ENCODE measurements around the gene REXO1. TPM values are rescaled to one million over a fixed set of nuclear protein-coding genes. Genes with fewer than 3 reads are reported as not detected.
A peak's percentile ranks its signal among the peaks of the same experiment; 100 is the strongest.

The REXO1 gene
- total RNA-seq, 4 donors from 2014 or later, result 11.4 to 29.9 (median 16.1) TPM

- H3K9me3 ChIP-seq, result no peaks in the 10 kb centered on the region
- WGBS, 2 donors (ENCODE audit: low coverage in 1 of 2), result 68 to 75% methylated on average over 4 to 15 of the region's 52 CpGs
- peaks cover 50% of the 10 kb centered on the region for H3K27me3 ChIP-seq
- H3K36me3 ChIP-seq, result no peaks in the 10 kb centered on the region
- no peak for ATAC-seq
- no peak overlapping the region for H3K27ac ChIP-seq
- H3K4me1 ChIP-seq, result peaks cover 0 to 8% (median 0%) of the 10 kb centered on the region in 3 donors
- H3K4me3 ChIP-seq, result no peak overlapping the region
- TF ChIP-seq, protein P1, sequence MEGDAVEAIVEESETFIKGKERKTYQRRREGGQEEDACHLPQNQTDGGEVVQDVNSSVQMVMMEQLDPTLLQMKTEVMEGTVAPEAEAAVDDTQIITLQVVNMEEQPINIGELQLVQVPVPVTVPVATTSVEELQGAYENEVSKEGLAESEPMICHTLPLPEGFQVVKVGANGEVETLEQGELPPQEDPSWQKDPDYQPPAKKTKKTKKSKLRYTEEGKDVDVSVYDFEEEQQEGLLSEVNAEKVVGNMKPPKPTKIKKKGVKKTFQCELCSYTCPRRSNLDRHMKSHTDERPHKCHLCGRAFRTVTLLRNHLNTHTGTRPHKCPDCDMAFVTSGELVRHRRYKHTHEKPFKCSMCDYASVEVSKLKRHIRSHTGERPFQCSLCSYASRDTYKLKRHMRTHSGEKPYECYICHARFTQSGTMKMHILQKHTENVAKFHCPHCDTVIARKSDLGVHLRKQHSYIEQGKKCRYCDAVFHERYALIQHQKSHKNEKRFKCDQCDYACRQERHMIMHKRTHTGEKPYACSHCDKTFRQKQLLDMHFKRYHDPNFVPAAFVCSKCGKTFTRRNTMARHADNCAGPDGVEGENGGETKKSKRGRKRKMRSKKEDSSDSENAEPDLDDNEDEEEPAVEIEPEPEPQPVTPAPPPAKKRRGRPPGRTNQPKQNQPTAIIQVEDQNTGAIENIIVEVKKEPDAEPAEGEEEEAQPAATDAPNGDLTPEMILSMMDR (IDR thresholded peaks at IDR 0.05), result no peak
- TF ChIP-seq EP300 (IDR thresholded peaks at IDR 0.05) (no peak), POLR2A (IDR thresholded peaks at IDR 0.05) (no peak), POLR2AphosphoS5 (IDR thresholded peaks at IDR 0.05) (no peak)
These were observed 51.7 kb downstream of the REXO1 start for GRCh38 chr19:1796395-1797142.

DNA sequence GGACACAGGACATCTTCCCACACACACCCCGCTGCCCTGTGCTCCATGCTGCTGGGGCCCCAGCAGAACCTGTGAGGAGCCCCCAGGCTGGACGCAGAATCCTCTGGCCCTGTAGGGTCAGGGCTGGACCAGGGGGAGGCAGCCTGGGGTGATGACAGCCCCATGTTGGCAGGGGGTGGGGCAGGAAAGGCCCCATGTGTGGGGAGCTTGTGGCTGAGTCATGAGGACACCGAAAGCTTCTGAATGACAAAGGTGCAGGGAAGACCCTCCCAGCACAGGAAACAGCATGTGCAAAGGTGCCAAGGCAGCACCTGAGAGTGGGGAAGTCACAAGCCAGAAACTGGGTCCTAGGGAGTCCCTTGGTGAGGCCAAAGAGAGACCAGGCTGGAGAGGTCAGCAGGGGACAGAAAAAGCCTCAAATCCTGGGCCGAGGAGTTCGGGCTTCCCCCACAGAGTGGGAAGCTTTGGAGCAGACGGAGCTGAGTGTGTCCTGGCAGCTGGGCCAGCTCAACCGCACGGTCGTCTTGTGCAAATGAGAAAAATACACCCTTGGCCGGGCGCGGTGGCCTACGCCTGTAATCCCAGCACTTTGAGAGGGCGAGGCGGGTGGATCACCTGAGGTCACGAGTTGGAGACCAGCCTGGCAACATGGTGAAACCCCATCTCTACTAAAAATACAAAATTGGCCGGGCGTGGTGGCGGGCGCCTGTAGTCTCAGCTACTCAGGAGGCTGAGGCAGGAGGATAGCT lies 53.7 kb downstream of the REXO1 start:
- 58 to 67% methylated on average over 3 to 9 of the region's 20 CpGs for WGBS, 2 donors (ENCODE audit: low coverage in 1 of 2)
- Histone ChIP-seq H3K36me3 (no peaks in the 10 kb centered on the region), H3K4me3 (no peak overlapping the region), H3K4me1 (peaks cover 0 to 11% (median 0%) of the 10 kb centered on the region in 3 donors), H3K27me3 (peaks cover 67% of the 10 kb centered on the region), H3K9me3 (peaks cover 0 to 4% (median 0%) of the 10 kb centered on the region in 3 donors), H3K27ac (no peak overlapping the region)
- TF ChIP-seq POLR2AphosphoS5 (IDR thresholded peaks at IDR 0.05) (no peak), POLR2A (IDR thresholded peaks at IDR 0.05) (no peak), EP300 (IDR thresholded peaks at IDR 0.05) (no peak)
- TF ChIP-seq, protein P1 (IDR thresholded peaks at IDR 0.05), result no peak
- ATAC-seq, result no peak

GRCh38 chr19:1791879-1792278 lies 56.4 kb downstream of the REXO1 start:
- Histone ChIP-seq H3K27ac (no peak overlapping the region), H3K36me3 (no peaks in the 10 kb centered on the region), H3K4me1 (peaks cover 0 to 21% (median 2%) of the 10 kb centered on the region in 3 donors), H3K4me3 (no peak overlapping the region), H3K9me3 (peaks cover 0 to 4% (median 0%) of the 10 kb centered on the region in 3 donors), H3K27me3 (peaks cover 85% of the 10 kb centered on the region)
- WGBS, 2 donors (ENCODE audit: low coverage in 1 of 2), result no CpG with 5 or more reads among the region's 14 CpGs
- no peak for ATAC-seq
- no peak for TF ChIP-seq POLR2AphosphoS5 (IDR thresholded peaks at IDR 0.05)
- TF ChIP-seq, protein P1 (IDR thresholded peaks at IDR 0.05), result no peak
- no peak for TF ChIP-seq POLR2A (IDR thresholded peaks at IDR 0.05)
- TF ChIP-seq EP300 (IDR thresholded peaks at IDR 0.05), result no peak

DNA sequence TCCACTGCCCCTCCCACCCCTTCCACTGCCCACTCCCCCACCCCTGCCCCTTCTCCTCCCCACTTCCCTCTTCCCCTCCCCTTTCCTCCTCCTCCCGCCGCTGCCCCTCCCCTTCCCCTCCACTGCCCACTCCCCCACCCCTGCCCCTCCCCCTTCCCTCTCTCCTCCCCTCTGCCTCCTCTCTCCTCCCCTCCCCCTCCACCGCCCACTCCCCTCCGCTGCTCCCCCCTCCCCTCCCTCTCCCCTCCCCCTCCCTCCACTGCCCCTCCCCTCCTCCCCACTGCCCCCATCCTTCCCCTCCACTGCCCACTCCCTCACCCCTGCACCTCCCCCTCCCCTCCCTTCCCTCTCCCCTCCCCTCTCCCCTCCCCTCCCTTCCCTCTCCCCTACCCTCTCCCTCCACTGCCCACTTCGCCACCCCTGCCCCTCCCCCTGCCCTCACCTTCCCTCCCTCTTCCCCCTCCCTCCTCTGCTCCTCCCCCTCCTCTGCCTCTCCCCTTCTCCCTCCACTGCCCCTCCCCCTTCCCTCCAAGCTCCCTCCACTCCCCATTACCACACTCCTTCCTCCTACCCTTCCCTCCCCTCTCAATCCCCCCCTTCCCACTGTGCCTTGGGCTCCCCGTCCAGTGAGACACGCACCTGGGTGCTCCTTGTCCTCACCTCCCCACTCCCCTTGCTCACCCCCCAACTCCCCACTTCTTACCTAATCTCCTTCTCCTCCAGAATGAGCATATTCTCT lies 58.1 kb downstream of the REXO1 start:
- TF ChIP-seq POLR2AphosphoS5 (IDR thresholded peaks at IDR 0.05) (no peak), EP300 (IDR thresholded peaks at IDR 0.05) (no peak), POLR2A (IDR thresholded peaks at IDR 0.05) (no peak)
- H3K9me3 ChIP-seq, result peaks cover 0 to 4% (median 0%) of the 10 kb centered on the region in 3 donors
- no peak for ATAC-seq
- no peak overlapping the region for H3K27ac ChIP-seq
- 0% methylated on average over 2 of the region's 7 CpGs; no CpG with 5 or more reads in 1 of the 2 donors for WGBS, 2 donors (ENCODE audit: low coverage in 1 of 2)
- H3K4me1 ChIP-seq, result peaks cover 0 to 14% (median 2%) of the 10 kb centered on the region in 3 donors
- H3K4me3 ChIP-seq, result peak overlapping the region in 1 of 2 donors; percentile 22
- peaks cover 87% of the 10 kb centered on the region for H3K27me3 ChIP-seq
- no peaks in the 10 kb centered on the region for H3K36me3 ChIP-seq
